Neuronal stem cell (in vitro differentiated cells): Measurements from ENCODE around the gene NUP214.

Experiments used
- DNase-seq: peaks from one replicate; pipeline ENCODE4 v3.0.0-alpha.2; 2013; ENCODE audit warnings: low spot score
- H2AFZ ChIP-seq: one replicate; pipeline ENCODE4 v1.6.1; 2013; ENCODE audit warnings: mild to moderate bottlenecking, low read length, inconsistent platforms
- H2AK5ac ChIP-seq: 2 replicates; pipeline ENCODE4 v1.6.1; 2013; ENCODE audit warnings: low read depth, mild to moderate bottlenecking, inconsistent platforms, low read length, moderate library complexity, mixed read lengths
- H2BK120ac ChIP-seq: 2 replicates; pipeline ENCODE4 v1.6.1; 2013; ENCODE audit warnings: low read depth, mild to moderate bottlenecking, inconsistent platforms, low read length, moderate library complexity, mixed read lengths
- H2BK12ac ChIP-seq: one replicate; pipeline ENCODE4 v1.6.1; 2013; ENCODE audit warnings: low read length, inconsistent platforms
- H2BK15ac ChIP-seq: 2 replicates; pipeline ENCODE4 v1.6.1; 2013; ENCODE audit warnings: mild to moderate bottlenecking, low read length, inconsistent platforms, mixed read lengths
- H2BK5ac ChIP-seq: one replicate; pipeline ENCODE4 v1.6.1; 2013; ENCODE audit warnings: inconsistent platforms, mild to moderate bottlenecking, low read length, moderate library complexity
- H3K14ac ChIP-seq: one replicate; pipeline ENCODE4 v1.6.1; 2013; ENCODE audit warnings: low read length, inconsistent platforms
- H3K18ac ChIP-seq: 2 replicates; pipeline ENCODE4 v1.6.1; 2013; ENCODE audit warnings: low read length, inconsistent platforms
- H3K23ac ChIP-seq: 2 replicates; pipeline ENCODE4 v1.6.1; 2013; ENCODE audit warnings: low read depth, mild to moderate bottlenecking, mixed read lengths, low read length, inconsistent platforms; ENCODE audit not compliant: poor library complexity
- H3K27ac ChIP-seq: replicated peaks from 3 replicates; pipeline ENCODE4 v1.5.1; 2013; ENCODE audit warnings: low read length, inconsistent platforms
- H3K27me3 ChIP-seq, 3 experiments: 2 replicates each; pipeline ENCODE4 v1.6.1; 2013; ENCODE audit warnings: low read length in 3 of 3, mild to moderate bottlenecking in 2 of 3, inconsistent platforms in 1 of 3, low read depth in 1 of 3, mixed read lengths in 1 of 3, moderate library complexity in 1 of 3; ENCODE audit not compliant: control insufficient read depth in 3 of 3, insufficient read depth in 3 of 3
- H3K36me3 ChIP-seq, 2 donors: replicated peaks in 1 of 2; 2 replicates each; pipeline ENCODE4 v1.6.1; 2013; ENCODE audit warnings: low read length in 2 of 2; ENCODE audit not compliant: control insufficient read depth in 2 of 2, insufficient read depth in 2 of 2
- H3K4ac ChIP-seq: 2 replicates; pipeline ENCODE4 v1.6.1; 2013; ENCODE audit warnings: inconsistent platforms, mild to moderate bottlenecking, low read length, moderate library complexity
- H3K4me1 ChIP-seq, 2 donors: 1 replicate in 1 of 2; 2 replicates in 1 of 2; pipeline ENCODE4 v1.6.1; 2013; ENCODE audit warnings: low read length in 2 of 2, low read depth in 1 of 2; ENCODE audit not compliant: control insufficient read depth in 2 of 2, insufficient read depth in 1 of 2
- H3K4me2 ChIP-seq: one replicate; pipeline ENCODE4 v1.6.1; 2013; ENCODE audit warnings: mild to moderate bottlenecking, low read length, inconsistent platforms; ENCODE audit not compliant: insufficient read depth, poor library complexity, severe bottlenecking
- H3K4me3 ChIP-seq, 2 donors: 2 replicates each; pipeline ENCODE4 v1.5.1; 2013; ENCODE audit warnings: low read length in 2 of 2, mild to moderate bottlenecking in 2 of 2, inconsistent platforms in 1 of 2, moderate library complexity in 1 of 2
- H3K79me1 ChIP-seq: one replicate; pipeline ENCODE4 v1.6.1; 2013; ENCODE audit warnings: low read depth, mild to moderate bottlenecking, inconsistent platforms, low read length, moderate library complexity
- H3K9ac ChIP-seq: one replicate; pipeline ENCODE4 v1.6.1; 2013; ENCODE audit warnings: mild to moderate bottlenecking, low read depth, low read length, inconsistent platforms; ENCODE audit not compliant: poor library complexity
- H3K9me3 ChIP-seq, 2 donors: replicated peaks in 1 of 2; 2 replicates each; pipeline versions ENCODE3 to v1.6.1; 2013; ENCODE audit warnings: low read length in 2 of 2, mild to moderate bottlenecking in 2 of 2, inconsistent platforms in 1 of 2, low read depth in 1 of 2, mixed read lengths in 1 of 2, moderate library complexity in 1 of 2; ENCODE audit not compliant: control insufficient read depth in 2 of 2, insufficient read depth in 1 of 2
- H4K8ac ChIP-seq: one replicate; pipeline ENCODE4 v1.6.1; 2013; ENCODE audit warnings: low read depth, mild to moderate bottlenecking, inconsistent platforms, low read length, moderate library complexity
- H4K91ac ChIP-seq: one replicate; pipeline ENCODE4 v1.6.1; 2013; ENCODE audit warnings: low read length, low read depth, mild to moderate bottlenecking, inconsistent platforms; ENCODE audit not compliant: poor library complexity
- WGBS, 2 donors: extraction: QIAGEN DNeasy Blood & Tissue Kit; methylation state at CpG; one replicate each; pipeline ENCODE4 v1.1.7; 2013; ENCODE audit warnings: missing lambda C conversion rate in 2 of 2, mixed read lengths in 1 of 2; ENCODE audit not compliant: insufficient read length in 2 of 2, insufficient replicate concordance in 1 of 2; ENCODE audit errors: extremely low coverage in 2 of 2; 5-methylcytosine and 5-hydroxymethylcytosine counted together

Gene NUP214

GRCh38 chr9:131258186-131258585 lies 132.8 kb downstream of the NUP214 start:
- no peaks in the 10 kb centered on the region for H3K27me3 ChIP-seq
- no peak for DNase-seq
- H3K4me2 ChIP-seq: no peak overlapping the region
- H2BK120ac ChIP-seq: no peak overlapping the region
- no peak overlapping the region for H3K27ac ChIP-seq
- H3K4me1 ChIP-seq: peaks cover 5 to 13% of the 10 kb centered on the region in 2 donors
- peaks cover 2% of the 10 kb centered on the region for H3K79me1 ChIP-seq
- no peak overlapping the region for H3K4me3 ChIP-seq
- no peak overlapping the region for H2BK5ac ChIP-seq
- peak overlapping the region; percentile 65 for H3K14ac ChIP-seq
- H2AFZ ChIP-seq: no peak overlapping the region
- H3K4ac ChIP-seq: peak overlapping the region; percentile 80
- H2BK15ac ChIP-seq: no peak overlapping the region
- H4K8ac ChIP-seq: no peak overlapping the region
- H2BK12ac ChIP-seq: no peak overlapping the region
- no peak overlapping the region for H2AK5ac ChIP-seq
- peak overlapping the region; percentile 24 for H3K18ac ChIP-seq
- no peak overlapping the region for H3K9ac ChIP-seq
- no CpG with 5 or more reads among the region's 15 CpGs for WGBS, 2 donors
- H3K36me3 ChIP-seq: peaks cover 0 to 5% of the 10 kb centered on the region in 2 donors
- H3K23ac ChIP-seq: peak overlapping the region; percentile 49
- no peaks in the 10 kb centered on the region for H3K9me3 ChIP-seq
- H4K91ac ChIP-seq: no peak overlapping the region

DNA sequence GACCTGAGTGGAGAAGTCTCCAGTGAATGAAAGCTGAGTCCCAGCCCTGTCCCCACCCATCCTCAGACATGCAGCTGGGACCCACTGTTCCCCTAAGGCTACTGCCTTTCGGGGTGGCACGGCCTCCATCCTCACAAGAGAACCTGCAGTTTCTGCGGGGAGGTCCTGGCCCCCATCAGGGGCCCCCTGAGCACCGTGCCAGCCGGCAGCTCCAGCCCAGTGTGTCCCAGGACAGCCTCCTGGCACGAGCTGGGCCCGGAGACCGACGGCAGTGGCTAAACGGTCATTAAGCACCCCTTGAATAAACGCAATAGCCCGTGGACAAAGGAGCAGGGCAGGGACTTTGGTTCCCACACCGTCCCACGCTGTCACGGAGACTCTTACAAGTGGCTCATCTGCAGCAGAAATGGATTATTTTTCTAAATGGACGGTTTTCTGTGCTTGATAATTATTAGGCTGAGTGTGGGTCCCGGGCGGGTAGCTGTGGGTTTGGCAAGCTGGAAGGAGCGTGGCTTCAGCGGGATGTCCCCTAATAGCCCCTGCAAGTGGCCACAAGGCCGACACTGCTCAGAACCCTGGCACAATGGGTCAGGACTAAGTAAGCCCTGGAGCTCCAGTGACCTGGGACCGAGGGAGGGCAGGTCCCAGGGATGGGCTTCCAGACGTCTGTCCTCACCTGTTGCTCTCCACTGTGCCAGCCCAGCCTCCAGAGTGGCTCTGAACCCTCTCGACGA lies 133.5 kb downstream of the NUP214 start:
- no peak overlapping the region for H4K8ac ChIP-seq
- no peak overlapping the region for H2BK12ac ChIP-seq
- no peak overlapping the region for H2BK120ac ChIP-seq
- no peak overlapping the region for H3K9ac ChIP-seq
- peak overlapping the region; percentile 82 for H3K23ac ChIP-seq
- H3K14ac ChIP-seq: peak overlapping the region; percentile 49
- H3K9me3 ChIP-seq: no peaks in the 10 kb centered on the region
- no peak overlapping the region for H2AFZ ChIP-seq
- no peak overlapping the region for H4K91ac ChIP-seq
- no peak overlapping the region for H3K4me3 ChIP-seq
- no CpG with 5 or more reads among the region's 25 CpGs for WGBS, 2 donors
- peak overlapping the region; percentile 22 for H3K18ac ChIP-seq
- H2BK5ac ChIP-seq: peak overlapping the region; percentile 57
- peaks cover 0 to 5% of the 10 kb centered on the region in 2 donors for H3K36me3 ChIP-seq
- no peaks in the 10 kb centered on the region for H3K27me3 ChIP-seq
- peak overlapping the region; percentile 71 for H2AK5ac ChIP-seq
- peaks cover 2% of the 10 kb centered on the region for H3K79me1 ChIP-seq
- no peak overlapping the region for H3K27ac ChIP-seq
- DNase-seq: no peak
- H3K4me2 ChIP-seq: no peak overlapping the region
- no peak overlapping the region for H3K4ac ChIP-seq
- H3K4me1 ChIP-seq: peaks cover 4 to 12% of the 10 kb centered on the region in 2 donors
- H2BK15ac ChIP-seq: no peak overlapping the region

DNA sequence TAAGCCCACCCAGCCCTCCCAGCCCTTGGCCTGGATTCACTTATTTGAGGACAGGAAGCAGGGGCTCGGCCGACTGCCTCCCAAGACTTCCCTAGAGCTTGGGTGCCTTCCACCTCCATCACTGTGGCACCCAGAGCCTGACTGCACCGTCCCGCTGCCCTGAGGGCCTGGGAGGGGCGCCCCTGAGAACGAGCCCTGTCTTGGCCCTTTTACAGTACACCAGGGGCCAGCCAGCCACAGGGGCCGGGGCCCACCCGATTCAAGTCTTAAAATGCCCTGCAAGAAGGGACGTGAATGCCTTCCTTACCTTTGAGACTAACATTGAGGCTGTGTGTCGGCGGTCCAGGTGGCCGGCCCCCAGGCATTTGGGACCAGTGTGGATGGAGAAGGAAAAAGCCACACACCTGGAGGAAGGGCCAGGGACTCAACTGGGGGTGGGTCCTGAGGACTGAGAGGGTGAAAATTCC lies 134.1 kb downstream of the NUP214 start:
- peak overlapping the region; percentile 69 for H3K23ac ChIP-seq
- peaks cover 0 to 8% of the 10 kb centered on the region in 2 donors for H3K4me1 ChIP-seq
- H3K4me2 ChIP-seq: no peak overlapping the region
- peak overlapping the region; percentile 76 for H2AK5ac ChIP-seq
- H2BK120ac ChIP-seq: no peak overlapping the region
- no peak overlapping the region for H3K4me3 ChIP-seq
- no CpG with 5 or more reads among the region's 12 CpGs for WGBS, 2 donors
- H3K18ac ChIP-seq: no peak overlapping the region
- H3K27me3 ChIP-seq: no peaks in the 10 kb centered on the region
- H3K4ac ChIP-seq: no peak overlapping the region
- H2BK12ac ChIP-seq: peak overlapping the region; percentile 51
- peaks cover 0 to 5% of the 10 kb centered on the region in 2 donors for H3K36me3 ChIP-seq
- no peaks in the 10 kb centered on the region for H3K9me3 ChIP-seq
- H2BK15ac ChIP-seq: no peak overlapping the region
- no peak overlapping the region for H4K91ac ChIP-seq
- DNase-seq: no peak
- no peak overlapping the region for H4K8ac ChIP-seq
- H2BK5ac ChIP-seq: no peak overlapping the region
- H3K14ac ChIP-seq: peak overlapping the region; percentile 49
- no peak overlapping the region for H2AFZ ChIP-seq
- H3K27ac ChIP-seq: no peak overlapping the region
- H3K79me1 ChIP-seq: peaks cover 2% of the 10 kb centered on the region
- no peak overlapping the region for H3K9ac ChIP-seq

GRCh38 chr9:131259916-131260597 lies 134.7 kb downstream of the NUP214 start:
- Histone ChIP-seq H2BK5ac (no peak overlapping the region), H3K14ac (no peak overlapping the region), H3K27me3 (no peaks in the 10 kb centered on the region), H3K18ac (no peak overlapping the region), H3K27ac (no peak overlapping the region), H3K4me3 (no peak overlapping the region), H3K36me3 (peaks cover 0 to 5% of the 10 kb centered on the region in 2 donors), H3K4ac (no peak overlapping the region), H3K4me2 (no peak overlapping the region), H3K23ac (peak overlapping the region; percentile 69), H4K91ac (no peak overlapping the region), H3K9ac (no peak overlapping the region), H2BK120ac (no peak overlapping the region), H3K9me3 (no peaks in the 10 kb centered on the region), H2AK5ac (peak overlapping the region; percentile 76), H4K8ac (no peak overlapping the region), H2BK15ac (no peak overlapping the region), H3K4me1 (peaks cover 0 to 6% of the 10 kb centered on the region in 2 donors), H3K79me1 (peaks cover 2% of the 10 kb centered on the region), H2AFZ (peak overlapping the region; percentile 17), H2BK12ac (peak overlapping the region; percentile 51)
- no CpG with 5 or more reads among the region's 20 CpGs for WGBS, 2 donors
- no peak for DNase-seq
